ENCODE data around the gene IRS1. TPM values are rescaled to one million over a fixed set of nuclear protein-coding genes. Genes with fewer than 3 reads are reported as not detected.

IRS1 gene
- total and polyA plus RNA-seq, 2 donors = 26.8 to 28.5 TPM

DNA sequence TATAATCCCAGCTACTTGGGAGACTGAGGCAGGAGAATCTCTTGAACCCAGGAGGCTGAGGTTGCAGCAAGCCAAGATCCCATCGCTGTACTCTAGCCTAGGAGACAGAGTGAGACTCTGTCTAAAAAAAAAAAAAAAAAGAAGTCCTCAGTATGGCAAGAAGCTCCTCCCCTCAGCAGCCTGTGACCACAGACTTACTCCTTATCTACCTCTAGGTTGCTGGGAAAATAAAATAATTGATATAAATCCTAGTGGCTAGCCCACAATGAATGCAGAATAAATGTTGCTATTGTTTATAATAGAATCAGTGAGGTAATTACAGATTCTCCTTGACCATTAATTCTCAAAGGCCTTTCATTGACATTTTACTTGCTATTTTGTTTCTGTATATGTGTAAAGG is 70.6 kb downstream of the IRS1 start:
- WGBS = 87% methylated on average over 1 of the region's 1 CpG
- H3K4me1 ChIP-seq (ENCODE audit: insufficient read depth) = no peaks in the 10 kb centered on the region
- DNase-seq (ENCODE audit: extremely low spot score) = no peak
- H3K4me3 ChIP-seq (ENCODE audit: low read depth, low read length) = no peak overlapping the region
- no peaks in the 10 kb centered on the region for H3K36me3 ChIP-seq (ENCODE audit: insufficient read depth)
- H3K27ac ChIP-seq (ENCODE audit: low read depth) = no peak overlapping the region

DNA sequence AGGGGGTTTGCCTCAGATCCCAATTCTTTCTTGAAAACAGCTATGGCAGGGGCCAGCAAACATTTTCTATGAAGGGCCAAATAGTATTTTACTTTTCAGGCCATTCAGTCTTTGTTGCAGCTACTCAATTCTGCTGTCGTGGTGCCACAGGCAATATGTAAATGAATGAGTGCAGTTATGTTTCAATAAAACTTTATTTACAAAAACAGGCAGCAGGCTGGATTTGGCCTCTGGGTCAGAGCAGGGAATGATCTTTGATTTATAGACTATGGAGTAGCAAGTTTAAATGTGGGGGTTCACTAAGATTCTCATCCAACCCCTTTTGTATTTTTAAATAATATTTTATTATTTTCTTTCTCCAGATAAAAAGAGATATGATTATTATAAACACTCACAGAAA is 72.4 kb downstream of the IRS1 start:
- Histone ChIP-seq H3K4me3 (ENCODE audit: low read depth, low read length) (no peak overlapping the region), H3K4me1 (ENCODE audit: insufficient read depth) (peaks cover 1% of the 10 kb centered on the region), H3K27ac (ENCODE audit: low read depth) (no peak overlapping the region), H3K36me3 (ENCODE audit: insufficient read depth) (no peaks in the 10 kb centered on the region)
- DNase-seq (ENCODE audit: extremely low spot score) = no peak
- WGBS = 55% methylated on average over 1 of the region's 1 CpG

DNA sequence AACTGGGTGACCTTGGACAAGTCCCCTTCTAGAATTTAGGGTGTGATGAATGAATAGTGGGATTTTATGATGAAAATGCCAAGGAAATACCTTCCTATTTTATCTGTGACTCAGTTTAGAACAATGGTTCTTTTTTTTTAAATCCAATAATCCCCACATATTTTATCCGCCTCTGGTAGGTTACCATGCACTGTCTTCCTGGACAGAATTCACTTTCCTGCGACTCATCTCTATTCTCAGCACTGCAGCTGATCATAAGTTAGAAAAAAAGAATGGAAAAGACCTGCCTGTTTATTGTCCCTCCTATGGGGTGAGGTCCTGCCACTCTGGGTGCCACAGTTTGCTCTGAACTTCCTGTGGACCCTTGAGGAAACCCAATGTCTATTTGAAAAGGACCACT is 73.1 kb downstream of the IRS1 start:
- Histone ChIP-seq H3K4me3 (ENCODE audit: low read depth, low read length) (no peak overlapping the region), H3K27ac (ENCODE audit: low read depth) (no peak overlapping the region), H3K36me3 (ENCODE audit: insufficient read depth) (no peaks in the 10 kb centered on the region), H3K4me1 (ENCODE audit: insufficient read depth) (peaks cover 1% of the 10 kb centered on the region)
- 87% methylated on average over 2 of the region's 2 CpGs for WGBS
- DNase-seq (ENCODE audit: extremely low spot score) = no peak

DNA sequence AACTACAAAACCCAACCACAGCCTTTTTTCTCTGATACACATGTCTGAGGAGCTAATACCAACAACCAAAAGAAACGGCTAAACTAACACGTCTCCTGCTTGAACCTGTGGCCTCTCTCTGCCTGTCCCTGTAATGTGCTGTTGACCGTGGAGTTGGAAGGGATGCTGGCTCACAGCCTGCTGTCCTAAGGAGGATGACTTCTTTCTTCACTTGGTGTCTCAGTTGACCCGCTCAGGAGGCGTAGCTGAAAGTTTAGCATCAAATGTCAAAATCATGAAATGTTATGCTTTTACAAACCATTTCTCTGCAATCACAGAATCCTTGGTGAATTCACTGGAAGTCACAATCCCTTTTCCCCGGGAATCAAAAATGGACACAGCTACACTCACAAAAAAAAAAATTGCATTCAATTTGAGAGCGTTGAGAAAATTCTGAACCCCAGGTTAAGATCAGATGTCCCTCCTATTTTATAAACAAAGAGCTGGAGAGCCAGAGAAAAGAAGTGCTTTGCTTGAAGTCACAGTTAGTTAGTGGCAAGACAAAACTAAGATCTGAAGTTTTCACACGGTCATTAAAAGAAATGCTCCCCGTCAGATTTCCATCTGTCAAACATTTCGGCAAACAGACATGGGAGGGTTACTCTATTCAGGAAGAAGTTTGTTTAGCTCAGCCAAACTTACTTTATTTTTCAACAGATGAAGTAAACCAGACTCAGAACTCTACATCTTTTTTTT is 74.3 kb downstream of the IRS1 start:
- no peak for DNase-seq (ENCODE audit: extremely low spot score)
- H3K4me1 ChIP-seq (ENCODE audit: insufficient read depth) = peaks cover 1% of the 10 kb centered on the region
- WGBS = 36% methylated on average over 10 of the region's 10 CpGs
- H3K36me3 ChIP-seq (ENCODE audit: insufficient read depth) = no peaks in the 10 kb centered on the region
- H3K4me3 ChIP-seq (ENCODE audit: low read depth, low read length) = no peak overlapping the region
- H3K27ac ChIP-seq (ENCODE audit: low read depth) = no peak overlapping the region

DNA sequence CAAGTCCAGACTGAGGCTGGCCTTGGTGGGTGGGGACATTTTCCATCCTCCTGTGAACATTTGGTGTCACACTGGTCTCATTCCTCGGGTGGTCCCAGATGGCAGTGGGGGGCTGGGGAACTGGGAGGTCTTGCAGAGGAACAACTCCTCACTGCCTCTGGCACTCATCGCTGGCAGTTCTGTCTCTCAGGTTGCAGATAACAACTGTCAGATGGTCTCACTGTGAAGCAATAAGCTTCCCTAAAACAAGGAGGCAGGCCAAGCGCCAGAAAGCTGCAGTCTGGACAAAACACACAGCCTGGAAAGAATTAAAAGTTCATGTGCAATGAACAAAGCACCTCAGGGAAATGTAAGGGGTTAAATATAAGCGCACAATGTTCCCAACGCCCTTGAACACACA is 78.1 kb downstream of the IRS1 start:
- no peak overlapping the region for H3K27ac ChIP-seq (ENCODE audit: low read depth)

DNA sequence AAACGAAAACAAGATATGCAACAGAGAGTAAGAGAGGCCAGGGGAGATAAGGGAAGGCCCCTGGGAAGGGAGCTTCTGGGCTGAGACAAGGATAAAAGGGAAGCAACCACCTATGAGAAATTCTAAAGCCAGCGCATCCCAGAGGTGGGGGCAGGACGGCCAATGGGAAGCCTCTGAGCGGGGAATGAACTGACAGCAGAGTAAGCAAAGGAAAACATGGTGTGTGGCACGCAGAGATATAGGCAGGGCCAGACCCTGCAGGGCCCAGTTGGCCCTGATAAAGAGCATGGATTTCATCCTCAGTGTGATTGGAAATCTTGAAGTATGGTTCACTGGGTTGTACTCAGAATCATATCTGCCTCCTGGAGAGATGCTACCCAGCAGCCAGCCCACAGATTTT is 78.7 kb downstream of the IRS1 start:
- H3K4me3 ChIP-seq (ENCODE audit: low read depth, low read length) = no peak overlapping the region
- 74% methylated on average over 5 of the region's 5 CpGs for WGBS
- no peaks in the 10 kb centered on the region for H3K36me3 ChIP-seq (ENCODE audit: insufficient read depth)
- H3K4me1 ChIP-seq (ENCODE audit: insufficient read depth) = peaks cover 1% of the 10 kb centered on the region
- no peak overlapping the region for H3K27ac ChIP-seq (ENCODE audit: low read depth)
- no peak for DNase-seq (ENCODE audit: extremely low spot score)

More for the DNA sequence above, 78.1 kb downstream of the IRS1 start:
- H3K4me3 ChIP-seq (ENCODE audit: low read depth, low read length) = no peak overlapping the region
- H3K36me3 ChIP-seq (ENCODE audit: insufficient read depth) = no peaks in the 10 kb centered on the region
- WGBS = 23% methylated on average over 5 of the region's 5 CpGs
- peaks cover 1% of the 10 kb centered on the region for H3K4me1 ChIP-seq (ENCODE audit: insufficient read depth)
- DNase-seq (ENCODE audit: extremely low spot score) = no peak

DNA sequence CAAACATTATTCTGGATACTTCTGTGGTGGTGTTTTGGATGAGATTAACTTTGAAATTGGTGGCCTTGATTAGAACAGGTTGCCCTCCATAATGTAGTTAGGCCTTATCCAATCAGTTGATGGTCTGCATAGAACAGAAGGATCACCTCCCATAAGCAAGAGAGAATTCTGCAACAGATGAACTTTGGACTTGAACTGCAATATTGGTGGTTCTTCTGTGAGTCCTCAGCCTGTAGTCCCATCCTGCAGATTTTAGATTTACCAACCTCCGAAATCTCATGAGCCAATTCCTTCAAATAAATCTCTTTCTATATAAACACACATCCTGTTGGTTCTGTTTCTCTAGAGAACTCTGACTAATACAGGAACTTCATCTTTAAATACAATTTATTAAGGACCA is 81.9 kb downstream of the IRS1 start:
- Histone ChIP-seq H3K27ac (ENCODE audit: low read depth) (no peak overlapping the region), H3K4me3 (ENCODE audit: low read depth, low read length) (no peak overlapping the region), H3K36me3 (ENCODE audit: insufficient read depth) (no peaks in the 10 kb centered on the region), H3K4me1 (ENCODE audit: insufficient read depth) (peaks cover 1% of the 10 kb centered on the region)
- 85% methylated on average over 1 of the region's 1 CpG for WGBS
- DNase-seq (ENCODE audit: extremely low spot score) = no peak

DNA sequence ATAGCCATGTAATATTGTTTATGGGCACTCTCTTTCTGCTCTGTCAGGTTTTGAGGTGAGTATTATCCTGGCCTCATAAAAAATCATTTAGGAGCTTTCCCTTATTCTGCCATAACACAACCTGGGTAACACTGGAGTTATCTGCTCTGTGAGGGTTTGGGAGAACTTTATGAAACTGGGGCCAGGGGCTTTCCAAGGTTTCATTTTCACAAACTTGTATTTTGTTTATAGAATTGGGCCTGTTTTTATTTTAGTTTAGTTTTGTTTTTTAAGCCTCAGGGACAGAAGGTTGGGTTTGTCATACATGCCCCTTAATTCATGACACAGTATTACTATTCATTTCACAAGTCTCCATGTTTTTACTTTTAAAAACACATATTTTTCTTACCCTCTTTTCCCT is 83.5 kb downstream of the IRS1 start:
- Histone ChIP-seq H3K4me3 (ENCODE audit: low read depth, low read length) (no peak overlapping the region), H3K36me3 (ENCODE audit: insufficient read depth) (no peaks in the 10 kb centered on the region), H3K27ac (ENCODE audit: low read depth) (no peak overlapping the region), H3K4me1 (ENCODE audit: insufficient read depth) (no peaks in the 10 kb centered on the region)
- no peak for DNase-seq (ENCODE audit: extremely low spot score)

DNA sequence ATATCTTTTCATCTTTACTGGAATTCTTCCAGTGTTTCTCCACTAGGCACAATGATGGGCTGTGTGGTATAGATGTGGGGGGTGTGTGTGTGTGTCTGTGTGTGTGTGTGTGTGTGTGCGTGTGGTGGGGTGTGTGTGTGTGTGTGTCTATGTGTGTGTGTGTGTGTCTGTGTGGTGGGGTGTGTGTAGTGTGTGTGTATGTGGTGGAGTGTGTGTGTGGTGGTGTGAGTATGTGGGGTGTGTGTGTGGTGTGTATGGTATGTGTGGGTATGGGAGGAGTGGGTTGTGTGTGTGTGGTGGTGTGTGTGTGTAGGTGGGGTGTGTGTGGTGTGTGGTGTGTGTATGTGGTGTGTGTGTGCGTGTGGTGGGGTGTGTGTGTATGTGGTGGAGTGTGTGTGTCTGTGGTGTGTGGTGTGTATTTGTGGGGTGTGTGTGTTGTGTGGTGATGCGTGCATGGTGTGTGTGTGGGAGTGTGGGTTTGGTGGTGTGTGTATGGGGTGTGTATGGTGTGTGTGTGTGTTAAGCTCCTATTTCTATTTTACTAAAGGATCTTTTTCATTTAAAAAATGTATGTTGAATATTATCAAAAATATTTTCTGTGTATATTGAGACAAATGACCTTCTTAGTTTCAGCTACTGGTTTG is 84.2 kb downstream of the IRS1 start:
- Histone ChIP-seq H3K36me3 (ENCODE audit: insufficient read depth) (no peaks in the 10 kb centered on the region), H3K4me1 (ENCODE audit: insufficient read depth) (no peaks in the 10 kb centered on the region), H3K27ac (ENCODE audit: low read depth) (no peak overlapping the region), H3K4me3 (ENCODE audit: low read depth, low read length) (no peak overlapping the region)
- 92% methylated on average over 3 of the region's 3 CpGs for WGBS
- DNase-seq (ENCODE audit: extremely low spot score) = no peak

DNA sequence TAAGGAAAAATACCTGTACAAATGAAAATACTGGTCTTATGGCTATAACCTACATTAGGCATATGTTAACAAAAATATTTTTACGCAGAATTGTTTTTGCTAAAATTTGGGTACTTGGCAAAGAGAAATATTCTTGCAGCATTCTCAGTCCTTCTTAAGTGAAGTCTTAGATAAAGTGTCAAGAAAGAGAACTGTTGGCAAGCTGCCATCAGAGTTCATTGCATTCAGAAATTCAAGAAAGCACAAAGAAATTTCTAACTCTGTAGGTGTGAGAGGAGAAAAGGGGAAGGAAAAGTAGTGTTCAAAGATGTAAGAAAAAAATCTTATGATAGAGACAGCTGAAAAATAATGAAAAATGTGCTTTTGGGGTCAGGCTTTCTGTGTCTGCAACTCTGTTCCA is 86.7 kb downstream of the IRS1 start:
- DNase-seq (ENCODE audit: extremely low spot score) = no peak
- WGBS = 91% methylated on average over 1 of the region's 1 CpG
- H3K36me3 ChIP-seq (ENCODE audit: insufficient read depth) = no peaks in the 10 kb centered on the region
- no peaks in the 10 kb centered on the region for H3K4me1 ChIP-seq (ENCODE audit: insufficient read depth)
- no peak overlapping the region for H3K4me3 ChIP-seq (ENCODE audit: low read depth, low read length)
- no peak overlapping the region for H3K27ac ChIP-seq (ENCODE audit: low read depth)

DNA sequence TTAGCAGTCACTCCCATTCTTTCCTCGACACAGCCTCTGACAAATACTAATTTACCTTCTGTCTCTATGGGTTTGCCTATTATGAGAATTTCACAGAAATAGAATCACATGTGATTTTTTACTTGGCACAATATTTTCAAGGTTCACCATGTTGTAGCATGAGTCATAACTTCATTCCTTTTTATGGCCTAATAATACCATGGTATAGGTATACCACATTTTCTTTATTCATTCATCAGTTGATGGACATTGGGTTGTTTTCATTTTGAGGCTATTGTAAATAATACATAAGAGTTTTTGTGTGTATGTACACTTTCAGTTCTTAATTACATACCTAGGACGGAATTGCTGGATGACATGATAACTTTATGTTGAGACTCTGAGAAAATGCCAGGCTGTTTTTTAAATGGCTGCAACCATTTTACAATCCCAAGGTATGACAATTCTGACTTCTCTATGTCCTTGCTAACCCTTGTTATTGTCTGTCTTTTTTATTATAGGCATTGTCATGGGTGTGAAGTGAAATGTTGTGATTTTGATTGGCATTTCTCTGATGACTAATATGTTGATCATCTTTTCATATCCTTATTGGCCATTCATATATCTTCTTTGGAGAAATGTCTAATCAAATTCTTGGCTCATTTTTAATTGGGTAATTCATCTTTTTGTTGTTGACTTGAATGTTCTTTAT is 87.9 kb downstream of the IRS1 start:
- no peak overlapping the region for H3K27ac ChIP-seq (ENCODE audit: low read depth)
- WGBS = 97% methylated on average over 2 of the region's 2 CpGs
- DNase-seq (ENCODE audit: extremely low spot score) = no peak
- no peaks in the 10 kb centered on the region for H3K36me3 ChIP-seq (ENCODE audit: insufficient read depth)
- no peak overlapping the region for H3K4me3 ChIP-seq (ENCODE audit: low read depth, low read length)
- H3K4me1 ChIP-seq (ENCODE audit: insufficient read depth) = no peaks in the 10 kb centered on the region

DNA sequence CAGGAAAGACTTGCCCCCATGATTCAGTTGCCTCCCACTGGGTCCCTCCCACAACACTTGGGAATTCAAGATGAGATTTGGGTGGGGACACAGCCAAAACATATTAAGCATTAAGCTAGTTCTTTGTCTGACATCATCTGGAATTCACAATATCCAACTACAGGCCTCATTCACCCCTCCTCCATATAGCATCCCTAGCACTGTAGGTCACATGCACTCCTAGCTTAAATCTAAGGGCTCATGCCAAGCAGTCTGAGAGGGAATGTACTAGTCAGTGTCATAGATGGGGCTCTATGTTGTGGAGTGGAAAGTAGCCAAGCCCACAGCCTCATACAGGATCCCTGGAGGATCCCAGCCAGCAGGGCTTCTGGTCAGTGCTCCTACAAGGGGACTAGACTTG is 92.1 kb downstream of the IRS1 start:
- no peak for DNase-seq (ENCODE audit: extremely low spot score)
- no peaks in the 10 kb centered on the region for H3K4me1 ChIP-seq (ENCODE audit: insufficient read depth)
- H3K27ac ChIP-seq (ENCODE audit: low read depth) = no peak overlapping the region
- no peak overlapping the region for H3K4me3 ChIP-seq (ENCODE audit: low read depth, low read length)
- no peaks in the 10 kb centered on the region for H3K36me3 ChIP-seq (ENCODE audit: insufficient read depth)

DNA sequence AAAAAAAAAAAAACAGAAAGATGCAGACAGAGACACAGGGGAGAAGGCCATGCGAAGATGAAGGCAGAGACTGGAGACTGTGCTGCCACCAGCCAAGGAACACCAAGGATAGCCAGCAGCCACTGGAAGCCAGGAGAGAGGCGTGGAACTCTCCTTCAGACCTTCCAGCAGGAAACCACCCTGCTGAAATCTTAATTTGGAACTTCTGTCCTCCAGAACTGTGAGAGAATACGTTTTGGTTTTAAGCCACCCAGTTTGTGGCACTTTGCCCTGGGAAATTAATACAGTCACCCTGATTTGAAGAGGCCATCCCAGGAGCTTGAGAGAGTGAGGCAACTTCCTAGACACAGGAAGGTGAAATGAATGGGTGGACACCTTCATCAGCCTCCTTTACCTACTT is 93.7 kb downstream of the IRS1 start:
- Histone ChIP-seq H3K4me3 (ENCODE audit: low read depth, low read length) (no peak overlapping the region), H3K4me1 (ENCODE audit: insufficient read depth) (no peaks in the 10 kb centered on the region), H3K36me3 (ENCODE audit: insufficient read depth) (no peaks in the 10 kb centered on the region), H3K27ac (ENCODE audit: low read depth) (no peak overlapping the region)
- DNase-seq (ENCODE audit: extremely low spot score) = no peak
- WGBS = 89% methylated on average over 3 of the region's 3 CpGs

Data from urinary bladder (tissue), 4 donors.